HL-60 (cell line): ENCODE data around the gene EVX2.

Experiments used
- DNase-seq, 2 experiments: peaks; one replicate each; pipeline ENCODE4 v3.0.0-alpha.2; 2010 to 2020; ENCODE audit warnings: low read depth in 1 of 2, low spot score in 1 of 2
- H3K27ac ChIP-seq: fragments of 250-450 bp; sonication (Bioruptor Pico); replicated peaks from 2 replicates; pipeline ENCODE4 v1.5.1; 2020; ENCODE audit warnings: mild to moderate bottlenecking, moderate library complexity
- H3K27me3 ChIP-seq: fragments of 250-450 bp; sonication (Bioruptor Pico); 2 replicates; pipeline ENCODE4 v1.5.1; 2021; ENCODE audit warnings: mild to moderate bottlenecking, moderate library complexity; ENCODE audit not compliant: insufficient read depth, poor library complexity, severe bottlenecking
- H3K4me3 ChIP-seq: replicated peaks from 2 replicates; pipeline ENCODE4 v1.5.1; 2011; ENCODE audit warnings: mild to moderate bottlenecking, control low read depth, low read length; ENCODE audit not compliant: insufficient read depth
- GABPA ChIP-seq: IDR thresholded peaks from 2 replicates; pipeline ENCODE4 v1.6.1; 2012; ENCODE audit warnings: low read depth
- POLR2AphosphoS5 ChIP-seq: IDR thresholded peaks from 2 replicates; pipeline ENCODE4 v1.6.1; 2012; ENCODE audit warnings: low read depth
- REST ChIP-seq: IDR thresholded peaks from 2 replicates; pipeline ENCODE4 v1.6.1; 2012; ENCODE audit warnings: low read depth; ENCODE audit not compliant: insufficient replicate concordance
- SPI1 ChIP-seq: IDR thresholded peaks from 2 replicates; pipeline ENCODE4 v1.6.1; 2012; ENCODE audit warnings: low read depth, mild to moderate bottlenecking, borderline replicate concordance
- TF ChIP-seq, protein P1 (sequence below): IDR thresholded peaks from one replicate; pipeline ENCODE4 v1.5.1; 2011; ENCODE audit warnings: low read length, control low read depth, inconsistent platforms; ENCODE audit not compliant: insufficient read depth

The EVX2 gene

DNA sequence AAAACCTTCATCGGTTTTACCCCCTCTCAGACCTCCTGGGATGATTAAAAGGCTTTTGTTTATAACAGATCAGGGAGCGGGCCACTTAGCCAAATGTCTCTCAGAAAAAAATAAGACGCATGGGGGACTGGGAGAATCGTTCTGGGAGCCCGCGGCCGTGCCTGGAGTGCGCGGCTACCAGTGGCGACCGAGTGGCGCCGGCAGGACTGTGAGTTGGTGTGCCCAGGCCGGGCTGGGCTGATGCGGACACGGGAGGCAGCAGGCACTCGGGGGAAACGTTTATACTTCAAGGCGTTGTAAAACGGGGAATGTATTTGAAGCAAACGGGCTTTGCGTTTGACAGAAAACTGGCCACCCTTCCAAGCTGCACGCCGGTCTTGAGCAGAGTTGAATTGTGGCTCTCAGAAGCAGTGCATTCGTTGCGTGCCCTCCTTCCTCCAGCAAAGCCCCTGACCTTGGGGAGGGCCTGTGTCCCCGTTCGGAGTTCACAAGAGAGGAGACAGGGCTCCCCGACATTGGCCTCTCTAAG is 28.1 kb upstream of the EVX2 start:
- DNase-seq, result no peak
- Histone ChIP-seq H3K27me3 (peaks cover 75% of the 10 kb centered on the region), H3K4me3 (no peak overlapping the region), H3K27ac (no peak overlapping the region)
- no peak for TF ChIP-seq GABPA
- TF ChIP-seq POLR2AphosphoS5, result no peak
- TF ChIP-seq REST, result no peak
- TF ChIP-seq SPI1, result no peak
- TF ChIP-seq, protein P1, sequence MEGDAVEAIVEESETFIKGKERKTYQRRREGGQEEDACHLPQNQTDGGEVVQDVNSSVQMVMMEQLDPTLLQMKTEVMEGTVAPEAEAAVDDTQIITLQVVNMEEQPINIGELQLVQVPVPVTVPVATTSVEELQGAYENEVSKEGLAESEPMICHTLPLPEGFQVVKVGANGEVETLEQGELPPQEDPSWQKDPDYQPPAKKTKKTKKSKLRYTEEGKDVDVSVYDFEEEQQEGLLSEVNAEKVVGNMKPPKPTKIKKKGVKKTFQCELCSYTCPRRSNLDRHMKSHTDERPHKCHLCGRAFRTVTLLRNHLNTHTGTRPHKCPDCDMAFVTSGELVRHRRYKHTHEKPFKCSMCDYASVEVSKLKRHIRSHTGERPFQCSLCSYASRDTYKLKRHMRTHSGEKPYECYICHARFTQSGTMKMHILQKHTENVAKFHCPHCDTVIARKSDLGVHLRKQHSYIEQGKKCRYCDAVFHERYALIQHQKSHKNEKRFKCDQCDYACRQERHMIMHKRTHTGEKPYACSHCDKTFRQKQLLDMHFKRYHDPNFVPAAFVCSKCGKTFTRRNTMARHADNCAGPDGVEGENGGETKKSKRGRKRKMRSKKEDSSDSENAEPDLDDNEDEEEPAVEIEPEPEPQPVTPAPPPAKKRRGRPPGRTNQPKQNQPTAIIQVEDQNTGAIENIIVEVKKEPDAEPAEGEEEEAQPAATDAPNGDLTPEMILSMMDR, result no peak

- no peak overlapping the region for H3K27ac ChIP-seq
- DNase-seq, result peak; percentile 36 to 48
- no peak overlapping the region for H3K4me3 ChIP-seq
- H3K27me3 ChIP-seq, result peaks cover 74% of the 10 kb centered on the region
- TF ChIP-seq, protein P1, result peak; percentile 56
- TF ChIP-seq SPI1, result no peak
These were observed 27.5 kb upstream of the EVX2 start for GRCh38 chr2:176111309-176111663.

DNA sequence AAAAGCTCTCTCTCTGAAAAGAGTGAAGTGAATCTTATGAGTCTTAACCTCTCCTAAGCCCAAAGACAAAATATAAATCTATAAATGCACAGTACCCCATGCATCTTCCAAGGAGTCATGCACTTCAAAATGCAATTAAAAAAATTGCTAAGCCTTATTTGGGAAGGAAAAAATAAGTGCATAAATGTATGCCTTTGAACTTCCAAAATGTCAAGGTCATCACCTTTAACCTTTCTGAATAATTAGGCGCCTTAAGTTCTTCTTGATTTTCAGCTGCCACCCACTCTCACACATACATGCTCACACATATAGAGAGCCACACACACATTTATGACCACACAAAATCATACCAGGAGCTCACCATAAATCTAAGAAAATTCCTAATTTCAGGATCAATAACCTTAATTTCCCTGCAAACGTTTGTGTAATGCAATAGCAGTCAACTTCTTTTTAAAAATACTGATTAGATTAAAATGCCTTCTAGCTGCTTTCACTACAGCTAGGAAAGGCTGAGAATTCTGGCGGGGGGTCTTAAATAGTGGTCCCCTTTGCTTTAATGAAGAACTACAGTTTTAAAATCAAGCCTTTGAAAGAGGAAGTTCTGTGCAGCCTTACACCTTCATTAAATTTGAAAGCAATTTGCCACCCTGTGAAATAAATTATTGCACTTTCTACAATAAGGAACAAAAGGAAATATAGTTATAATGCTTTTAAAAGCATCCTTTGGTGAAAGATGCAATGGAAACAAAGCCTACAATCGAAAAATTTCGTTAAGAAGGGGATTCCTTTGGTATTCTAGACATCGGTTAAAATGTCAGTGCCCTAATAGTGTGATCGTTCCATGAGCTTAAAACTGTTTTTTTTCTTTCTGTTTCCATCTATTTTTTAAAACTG is 26.9 kb upstream of the EVX2 start:
- Histone ChIP-seq H3K27ac (no peak overlapping the region), H3K27me3 (peaks cover 74% of the 10 kb centered on the region), H3K4me3 (no peak overlapping the region)
- no peak for DNase-seq
- TF ChIP-seq GABPA (no peak), SPI1 (no peak), REST (no peak), POLR2AphosphoS5 (no peak)
- TF ChIP-seq, protein P1, result no peak

GRCh38 chr2:176109946-176110345 is 26.2 kb upstream of the EVX2 start:
- TF ChIP-seq GABPA (no peak), SPI1 (no peak), POLR2AphosphoS5 (no peak)
- Histone ChIP-seq H3K4me3 (no peak overlapping the region), H3K27me3 (peaks cover 74% of the 10 kb centered on the region), H3K27ac (no peak overlapping the region)
- no peak for DNase-seq
